Kidney epithelial cell (primary cell): Measurements from ENCODE around the gene KLHL40. TPM values are rescaled to one million over a fixed set of nuclear protein-coding genes. Genes with fewer than 3 reads are reported as not detected.

ENCODE experiments used
- DNase-seq: peaks from one replicate; pipeline ENCODE4 v3.0.0-alpha.2; 2010; ENCODE audit warnings: low read depth
- H3K27me3 ChIP-seq: 2 replicates; pipeline ENCODE4 v1.6.0; 2011; ENCODE audit warnings: low read length; ENCODE audit not compliant: control insufficient read depth, insufficient read depth
- H3K36me3 ChIP-seq: 2 replicates; pipeline ENCODE4 v1.5.1; 2011; ENCODE audit warnings: low read length; ENCODE audit not compliant: control insufficient read depth, insufficient read depth
- H3K4me3 ChIP-seq: 2 replicates; pipeline ENCODE4 v1.5.1; 2011; ENCODE audit warnings: low read depth, mild to moderate bottlenecking, control low read depth, low read length
- CTCF ChIP-seq: IDR thresholded peaks from 2 replicates; pipeline ENCODE4 v1.5.1; 2011; ENCODE audit warnings: mild to moderate bottlenecking, moderate library complexity, low read length, control low read depth, inconsistent platforms; ENCODE audit not compliant: insufficient read depth, poor library complexity, severe bottlenecking
- total RNA-seq: library from RNA; depleted of rRNA; stranded (reverse); fragments of >200 nt; gene quantifications from 2 replicates; pipeline ENCODE4 v1.2.3, GENCODE V29; 2015

Gene KLHL40
- total RNA-seq, 1 donor from 2014 or later = not detected

GRCh38 chr3:42723219-42723618, 37.9 kb downstream of the KLHL40 start:
- Histone ChIP-seq H3K27me3 (peaks cover 2% of the 10 kb centered on the region), H3K4me3 (no peak overlapping the region), H3K36me3 (no peaks in the 10 kb centered on the region)
- no peak for TF ChIP-seq CTCF
- DNase-seq = no peak

- H3K27me3 ChIP-seq = peaks cover 7% of the 10 kb centered on the region
- no peak for DNase-seq
- TF ChIP-seq CTCF = no peak
- no peaks in the 10 kb centered on the region for H3K36me3 ChIP-seq
- H3K4me3 ChIP-seq = no peak overlapping the region
Measured at GRCh38 chr3:42725454-42725853, 40.1 kb downstream of the KLHL40 start.

- no peak for DNase-seq
- peaks cover 7% of the 10 kb centered on the region for H3K27me3 ChIP-seq
- no peak for TF ChIP-seq CTCF
- no peaks in the 10 kb centered on the region for H3K36me3 ChIP-seq
- H3K4me3 ChIP-seq = no peak overlapping the region
Measured at GRCh38 chr3:42728056-42728455, 42.7 kb downstream of the KLHL40 start.

GRCh38 chr3:42728668-42729364, 43.5 kb downstream of the KLHL40 start:
- no peak for DNase-seq
- no peak for TF ChIP-seq CTCF
- Histone ChIP-seq H3K4me3 (no peak overlapping the region), H3K27me3 (peaks cover 7% of the 10 kb centered on the region), H3K36me3 (no peaks in the 10 kb centered on the region)

- Histone ChIP-seq H3K4me3 (no peak overlapping the region), H3K27me3 (peaks cover 7% of the 10 kb centered on the region), H3K36me3 (no peaks in the 10 kb centered on the region)
- DNase-seq = no peak
- TF ChIP-seq CTCF = no peak
Measured at GRCh38 chr3:42729404-42730145, 44.2 kb downstream of the KLHL40 start.
